Activated CD8-positive, alpha-beta T cell treated with anti-CD3 and anti-CD28 coated beads, Interleukin-2, amount 10 ng/mL, durations not matched to agents 7 days and 5 days (primary cell): ENCODE measurements around the gene ATAT1. TPM values are rescaled to one million over a fixed set of nuclear protein-coding genes. Genes with fewer than 3 reads are reported as not detected.

ENCODE experiments used
- ATAC-seq: fragments of 150-1000 bp; cut with Tn5 transposase; one replicate; pipeline ENCODE4 v1.10.0; 2021; ENCODE audit warnings: moderate library complexity
- CTCF ChIA-PET: fragments of 350-600 bp; sonication (Branson Sonifier 250); formaldehyde crosslinking; loops from one replicate; lab custom pipeline; 2021; ENCODE audit warnings: antibody characterized with exemption; lab: Charles Lee
- POLR2A ChIA-PET: fragments of 350-600 bp; sonication (Branson Sonifier 250); formaldehyde crosslinking; loops from one replicate; lab custom pipeline; 2021; ENCODE audit warnings: antibody characterized with exemption; lab: Charles Lee
- DNase-seq: peaks from one replicate; pipeline ENCODE4 v3.0.0-alpha.2; 2020
- H3K27ac Mint-ChIP-seq: one replicate; pipeline ENCODE4 v1.8.0; 2021; ENCODE audit warnings: mild to moderate bottlenecking, mixed read lengths
- H3K27me3 Mint-ChIP-seq: one replicate; pipeline ENCODE4 v1.8.0; 2021; ENCODE audit warnings: low read depth, mixed read lengths
- H3K36me3 Mint-ChIP-seq: one replicate; pipeline ENCODE4 v1.8.0; 2021; ENCODE audit warnings: low read depth, mixed read lengths
- H3K4me1 Mint-ChIP-seq: one replicate; pipeline ENCODE4 v1.8.0; 2021; ENCODE audit warnings: low read depth, mixed read lengths
- H3K4me3 Mint-ChIP-seq: one replicate; pipeline ENCODE4 v1.8.0; 2021; ENCODE audit warnings: mild to moderate bottlenecking, mixed read lengths
- H3K9me3 Mint-ChIP-seq: one replicate; pipeline ENCODE4 v1.8.0; 2022; ENCODE audit warnings: mixed read lengths; ENCODE audit not compliant: insufficient read depth
- microRNA-seq: library from miRNA; unstranded; fragments of <30 nt; microRNA quantifications from one replicate; pipeline ENCODE4 v1.2.0, GENCODE V29; 2022
- total RNA-seq, 2 experiments: library from RNA; stranded (reverse); gene quantifications; one replicate each; pipeline ENCODE4 v1.2.3, GENCODE V29; 2021

Gene ATAT1
- total RNA-seq, 2 experiments from 2014 or later = 10.0 to 10.5 TPM

- ChIA-PET POLR2A (interaction anchor here (1.0 to 1.6 kb wide), 3 partner anchors 19 to 26 kb away, joined by 3 to 5 read pairs (median 3); partner anchors contain the start of gene MDC1), CTCF (interaction anchor here (1.0 to 2.1 kb wide), 6 partner anchors 12 to 40 kb away, joined by 3 to 8 read pairs (median 4); no protein-coding TSS in a partner anchor)
- Mint-ChIP-seq H3K36me3 (peaks cover 16% of the 10 kb centered on the region), H3K27me3 (no peaks in the 10 kb centered on the region), H3K27ac (peak overlapping the region; percentile 35), H3K4me1 (peaks cover 43% of the 10 kb centered on the region), H3K4me3 (peak overlapping the region; percentile 93), H3K9me3 (no peaks in the 10 kb centered on the region)
- ATAC-seq = no peak
- no peak for DNase-seq
Observed at GRCh38 chr6:30691208-30691847, 64.7 kb downstream of the ATAT1 start.

Small RNA genes lying within 50 kb of the gene (microRNA-seq; reads per million reads assigned to microRNA genes)
- gene MIR877 = 113 reads per million, percentile 62 among the genes with 10 or more reads in this experiment

Other genes starting within 250 kb of the ATAT1 start
- 100 to 1,000 TPM; 523 to 536 TPM for gene HLA-E, start 137.4 kb upstream of the ATAT1 start, total RNA-seq
- 10 to 100 TPM; 63.7 to 69.9 TPM for gene GNL1, start 70.4 kb upstream of the ATAT1 start, total RNA-seq
- 10 to 100 TPM; 19.7 to 21.1 TPM for gene PRR3, start 69.6 kb upstream of the ATAT1 start, total RNA-seq
- gene ABCF1, start 55.4 kb upstream of the ATAT1 start, total RNA-seq = 10 to 100 TPM; 72.2 to 79.6 TPM
- 10 to 100 TPM; 92.8 to 99.7 TPM for gene PPP1R10, start 9.6 kb upstream of the ATAT1 start, total RNA-seq
- gene MRPS18B, start 9.0 kb upstream of the ATAT1 start, total RNA-seq = 10 to 100 TPM; 43.2 to 43.6 TPM
- 10 to 100 TPM; 31.6 to 40.1 TPM for gene C6orf136, start 20.3 kb downstream of the ATAT1 start, total RNA-seq
- gene DHX16, start 46.1 kb downstream of the ATAT1 start, total RNA-seq = 10 to 100 TPM; 38.5 to 41.0 TPM
- gene PPP1R18, start 59.8 kb downstream of the ATAT1 start, total RNA-seq = 100 to 1,000 TPM; 286 to 304 TPM
- gene NRM, start 64.1 kb downstream of the ATAT1 start, total RNA-seq = 10 to 100 TPM; 41.7 to 44.6 TPM
- gene MDC1, start 90.4 kb downstream of the ATAT1 start, total RNA-seq = 10 to 100 TPM; 48.5 to 52.4 TPM
- 1,000 to 10,000 TPM; 1,638 to 1,703 TPM for gene TUBB, start 93.5 kb downstream of the ATAT1 start, total RNA-seq
- gene FLOT1, start 115.8 kb downstream of the ATAT1 start, total RNA-seq = 100 to 1,000 TPM; 314 to 317 TPM
- gene IER3, start 117.7 kb downstream of the ATAT1 start, total RNA-seq = 10 to 100 TPM; 76.6 to 82.9 TPM